Fibroblast of skin of left biceps (primary cell): ENCODE results near the gene BICDL2.
A peak's percentile ranks its signal among the peaks of the same experiment; 100 is the strongest.
"Not testable (repeated sequence)": the region's sequence is repeated elsewhere in the genome, so short reads cannot be mapped to it uniquely, and the experiment has no call there.

Source experiments
- DNase-seq, 2 experiments: peaks; one replicate each; pipeline ENCODE4 v3.0.0-alpha.2; 2013; ENCODE audit warnings: low read depth in 2 of 2

Gene BICDL2

DNA sequence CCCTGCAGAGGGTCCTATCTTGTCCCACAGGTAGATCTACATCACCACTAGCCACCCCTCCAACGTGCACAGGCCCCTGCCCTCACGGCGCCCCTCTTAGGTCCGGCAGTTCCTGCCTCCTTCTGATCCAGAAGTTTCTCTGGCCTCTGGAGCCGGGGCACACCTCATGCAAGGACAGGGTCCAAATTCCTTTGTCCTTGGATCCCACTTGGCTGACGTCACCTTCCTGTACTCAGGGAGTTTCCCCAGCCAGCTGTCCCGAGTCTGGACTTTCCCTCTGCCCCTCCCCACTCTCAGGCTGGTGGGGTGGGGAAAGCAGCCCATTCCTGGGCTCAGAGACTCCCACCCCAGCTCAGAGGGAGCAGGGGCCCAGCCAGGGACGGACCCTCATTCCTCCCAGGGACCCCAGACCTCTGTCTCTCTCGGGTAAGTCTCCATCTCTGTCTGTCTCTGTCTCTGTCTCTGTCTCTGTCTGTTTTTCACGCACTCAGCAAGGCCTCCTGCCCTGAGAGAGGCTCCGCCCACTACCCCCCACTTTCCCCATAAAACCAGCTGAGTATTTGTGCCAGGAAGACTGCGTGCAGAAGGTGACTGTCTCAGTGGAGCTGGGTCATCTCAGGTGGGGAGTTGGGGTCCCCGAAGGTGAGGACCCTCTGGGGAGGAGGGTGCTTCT is 28.5 kb upstream of the BICDL2 start, which contains the start of gene IL32:
IL32 (plus strand) TSS at position 572 of the 673 bp plus-strand sequence. CDS start 172 bp downstream, outside the sequence.
- peak; percentile 8 to 16 for DNase-seq

DNA sequence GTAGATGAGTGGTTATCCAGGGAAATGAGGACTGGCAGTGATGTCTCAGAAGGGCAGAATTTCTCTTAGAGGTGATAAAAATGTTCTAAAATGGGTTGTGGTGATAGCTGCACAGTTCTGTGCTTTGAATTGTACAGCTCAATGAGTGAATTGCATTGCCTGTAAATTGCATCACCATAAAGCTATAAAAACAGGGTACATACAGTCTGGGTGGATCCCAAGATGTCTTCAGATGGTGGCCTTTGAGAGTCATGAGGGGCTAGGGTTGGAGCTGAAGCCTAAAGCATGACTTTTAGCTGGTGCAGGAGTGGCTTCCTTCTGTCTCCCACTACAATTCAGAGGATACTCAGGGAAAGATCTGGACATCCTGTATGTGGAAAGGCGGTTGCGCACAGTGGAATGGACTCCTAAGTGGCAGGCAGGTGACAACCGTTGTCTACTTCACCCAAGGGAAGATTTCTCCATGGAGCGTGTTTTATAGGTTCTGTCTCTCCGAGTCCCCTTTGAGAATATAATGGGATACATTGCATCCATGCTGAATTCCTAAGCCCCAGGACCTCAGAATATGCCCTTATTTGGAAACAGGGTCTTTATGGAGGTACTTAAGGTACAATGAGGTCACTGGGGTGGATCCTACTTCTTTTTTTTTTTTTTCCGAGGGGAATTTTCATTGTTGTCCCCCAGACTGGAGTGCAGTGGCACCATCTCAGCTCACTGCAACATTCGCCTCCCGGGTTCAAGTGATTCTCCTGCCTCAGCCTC is 27.1 kb upstream of the BICDL2 start:
- DNase-seq, result no peak

DNA sequence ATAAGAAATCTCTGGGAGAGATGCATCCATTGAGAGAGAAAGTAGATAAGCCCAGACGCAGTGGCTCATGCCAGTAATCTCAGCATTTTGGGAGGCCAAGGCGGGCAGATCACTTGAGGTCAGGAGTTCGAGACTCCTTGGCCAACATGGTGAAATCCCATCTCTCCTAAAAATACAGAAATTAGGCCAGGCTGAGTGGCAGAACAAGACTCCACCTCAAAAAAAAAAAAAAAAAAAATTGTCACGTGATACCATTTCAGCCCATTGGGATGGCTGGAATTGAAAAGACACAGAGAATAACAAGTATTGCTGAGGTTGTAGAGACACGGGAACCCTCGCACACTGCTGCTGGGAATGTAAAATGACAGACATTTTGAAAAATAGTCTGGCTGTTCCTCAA is 25.8 kb upstream of the BICDL2 start:
- no peak for DNase-seq

DNA sequence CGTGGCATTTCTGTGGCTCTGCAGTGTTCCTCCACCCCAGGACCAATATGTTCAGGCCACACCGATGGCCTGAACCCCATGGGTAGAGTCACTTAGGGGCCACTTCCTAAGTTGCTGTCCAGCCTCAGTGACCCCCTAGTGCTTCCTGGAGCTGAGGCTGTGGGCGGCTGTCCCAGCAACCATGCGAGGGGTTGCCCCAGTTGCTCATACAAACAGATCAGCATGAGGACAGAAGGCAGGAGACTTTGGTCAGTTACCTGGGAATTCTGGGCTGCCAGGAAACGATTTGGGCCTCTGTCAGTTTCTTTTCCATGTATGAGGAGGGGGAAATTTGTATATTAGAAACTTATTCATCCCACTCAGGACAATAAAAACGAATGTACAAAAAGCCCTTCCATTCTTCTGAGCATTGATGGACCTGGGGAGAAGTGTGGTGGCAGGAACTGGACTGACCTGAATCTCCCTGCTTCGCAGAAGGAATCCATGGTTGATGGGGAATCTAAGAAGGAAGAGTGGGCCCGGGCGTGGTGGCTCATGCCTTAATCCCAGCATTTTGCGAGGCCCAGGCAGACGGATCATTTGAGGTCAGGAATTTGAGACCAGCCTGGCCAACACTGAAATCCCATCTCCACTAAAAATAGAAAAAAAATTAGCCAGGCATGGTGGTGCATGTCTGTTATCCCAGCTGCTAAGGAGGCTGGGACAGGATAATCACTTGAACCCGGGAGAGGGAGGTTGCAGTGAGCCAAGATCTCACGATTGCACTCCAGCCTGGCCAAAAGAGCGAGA is 23.8 kb upstream of the BICDL2 start:
- no peak for DNase-seq

DNA sequence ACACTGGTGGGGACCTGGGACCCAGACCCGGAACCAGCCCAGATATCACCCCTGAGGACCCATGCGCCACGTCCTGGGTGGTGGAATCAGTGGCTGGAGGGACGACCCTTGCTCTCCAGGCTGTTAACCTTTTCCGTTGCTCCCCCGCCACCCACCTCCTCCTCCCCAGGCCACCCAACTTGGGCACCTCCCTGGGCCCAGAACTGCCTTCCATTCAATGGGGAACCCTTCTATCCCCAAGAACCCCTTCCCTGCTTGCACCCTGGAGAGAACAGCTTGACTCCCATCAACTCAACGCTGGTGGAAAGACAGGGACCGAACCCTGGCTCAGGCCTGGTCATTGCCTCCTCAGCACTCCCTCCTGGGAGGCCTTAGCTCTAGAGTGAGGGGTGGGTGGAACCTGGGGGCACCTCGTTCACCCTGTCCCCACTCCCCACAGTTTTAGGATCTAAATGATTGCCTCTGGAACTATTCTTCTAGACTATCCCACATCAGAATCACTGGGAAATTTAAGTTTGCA is 23.0 kb upstream of the BICDL2 start:
- DNase-seq, result no peak

DNA sequence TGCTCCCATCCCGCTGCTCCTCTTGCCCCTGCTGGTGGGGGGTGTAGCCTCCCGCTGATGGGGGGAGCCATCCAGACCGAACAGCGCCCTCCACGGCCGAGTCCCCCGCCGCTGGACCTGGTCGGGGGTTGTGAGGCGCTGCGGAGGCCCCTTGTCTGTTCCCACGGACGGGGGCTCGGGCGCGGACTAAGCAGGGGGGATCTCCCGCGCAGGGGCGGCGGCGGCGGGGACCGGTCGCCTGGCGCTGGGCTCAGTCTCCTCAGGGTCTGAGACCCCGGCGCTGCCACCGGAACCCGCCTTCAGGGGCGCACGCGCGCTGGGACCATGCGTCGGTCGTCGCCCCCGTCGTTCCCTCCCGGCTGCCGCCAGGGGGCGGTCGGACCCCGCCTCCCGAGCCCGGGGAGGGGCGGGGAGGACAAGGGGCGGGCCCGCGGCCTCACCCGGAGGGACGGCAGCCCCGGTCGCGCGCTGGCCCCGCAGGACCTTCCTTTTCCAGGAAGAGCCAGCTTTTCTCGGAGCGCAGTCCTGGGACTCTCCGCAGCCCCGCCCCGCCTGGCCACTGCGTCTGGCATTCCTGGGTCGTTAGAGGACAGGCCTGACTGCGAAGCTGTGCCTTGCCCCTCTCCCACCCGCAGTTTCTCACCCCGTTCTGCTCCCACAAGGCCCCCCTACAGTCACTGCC is 22.4 kb upstream of the BICDL2 start:
- peak; percentile 43 to 53 for DNase-seq

DNA sequence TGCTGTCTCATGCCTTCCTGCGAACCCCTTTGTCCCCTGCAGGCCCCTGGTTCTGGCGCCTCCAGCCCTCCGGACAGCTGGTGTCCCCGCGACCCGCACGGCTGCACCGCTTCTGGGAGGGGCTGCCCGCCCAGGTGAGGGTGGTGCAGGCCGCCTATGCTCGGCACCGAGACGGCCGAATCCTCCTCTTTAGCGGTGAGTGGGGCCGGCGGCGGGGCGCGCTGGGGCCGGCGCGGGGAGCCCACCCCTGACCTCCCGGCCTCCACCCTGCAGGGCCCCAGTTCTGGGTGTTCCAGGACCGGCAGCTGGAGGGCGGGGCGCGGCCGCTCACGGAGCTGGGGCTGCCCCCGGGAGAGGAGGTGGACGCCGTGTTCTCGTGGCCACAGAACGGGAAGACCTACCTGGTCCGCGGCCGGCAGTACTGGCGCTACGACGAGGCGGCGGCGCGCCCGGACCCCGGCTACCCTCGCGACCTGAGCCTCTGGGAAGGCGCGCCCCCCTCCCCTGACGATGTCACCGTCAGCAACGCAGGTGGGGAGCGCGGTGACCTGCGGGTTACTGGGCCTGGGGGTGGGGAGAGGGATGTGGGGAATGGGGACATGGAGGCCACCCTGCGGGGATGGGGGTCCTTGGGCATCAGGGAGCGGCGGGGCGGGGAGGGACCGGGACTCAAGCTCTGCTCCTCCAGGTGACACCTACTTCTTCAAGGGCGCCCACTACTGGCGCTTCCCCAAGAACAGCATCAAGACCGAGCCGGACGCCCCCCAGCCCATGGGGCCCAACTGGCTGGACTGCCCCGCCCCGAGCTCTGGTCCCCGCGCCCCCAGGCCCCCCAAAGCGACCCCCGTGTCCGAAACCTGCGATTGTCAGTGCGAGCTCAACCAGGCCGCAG is 21.6 kb upstream of the BICDL2 start:
- no peak for DNase-seq

DNA sequence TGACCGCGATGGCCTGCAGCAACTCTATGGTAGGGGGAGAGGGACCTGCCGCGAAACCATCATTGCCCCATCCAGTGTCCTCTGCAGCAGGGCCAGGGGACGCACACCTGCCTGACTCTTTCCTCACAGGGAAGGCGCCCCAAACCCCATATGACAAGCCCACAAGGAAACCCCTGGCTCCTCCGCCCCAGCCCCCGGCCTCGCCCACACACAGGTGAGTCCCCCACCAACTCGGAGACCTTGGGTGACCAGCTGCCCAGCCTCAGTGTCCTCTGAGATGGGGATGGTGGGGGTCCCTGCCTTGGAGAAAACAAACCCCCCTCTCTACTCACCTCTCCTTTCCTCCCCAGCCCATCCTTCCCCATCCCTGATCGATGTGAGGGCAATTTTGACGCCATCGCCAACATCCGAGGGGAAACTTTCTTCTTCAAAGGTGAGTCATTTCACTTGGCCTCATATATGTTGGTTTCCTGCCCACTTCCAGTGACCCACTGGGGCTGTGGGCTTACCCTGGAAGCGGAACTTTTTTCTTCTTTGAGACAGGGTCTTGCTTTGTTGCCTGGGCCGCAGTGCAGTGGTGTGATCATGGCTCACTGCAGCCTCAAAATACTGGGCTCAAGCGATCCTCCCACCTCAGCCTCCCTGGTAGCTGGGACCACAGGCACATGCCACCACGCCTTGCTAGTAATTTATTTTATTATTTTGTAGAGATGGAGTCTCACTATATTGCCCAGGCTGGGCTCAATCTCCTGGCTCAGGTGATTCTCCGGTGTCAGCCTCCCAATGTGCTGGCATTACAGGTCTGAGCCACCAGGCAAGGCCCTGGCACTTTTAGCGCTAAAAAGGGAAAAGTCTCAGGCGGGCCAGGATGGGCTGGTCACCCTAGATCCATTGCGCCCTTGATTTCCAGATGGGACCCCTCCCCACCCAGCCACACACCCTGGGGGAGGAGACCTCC is 20.7 kb upstream of the BICDL2 start:
- no peak for DNase-seq

DNA sequence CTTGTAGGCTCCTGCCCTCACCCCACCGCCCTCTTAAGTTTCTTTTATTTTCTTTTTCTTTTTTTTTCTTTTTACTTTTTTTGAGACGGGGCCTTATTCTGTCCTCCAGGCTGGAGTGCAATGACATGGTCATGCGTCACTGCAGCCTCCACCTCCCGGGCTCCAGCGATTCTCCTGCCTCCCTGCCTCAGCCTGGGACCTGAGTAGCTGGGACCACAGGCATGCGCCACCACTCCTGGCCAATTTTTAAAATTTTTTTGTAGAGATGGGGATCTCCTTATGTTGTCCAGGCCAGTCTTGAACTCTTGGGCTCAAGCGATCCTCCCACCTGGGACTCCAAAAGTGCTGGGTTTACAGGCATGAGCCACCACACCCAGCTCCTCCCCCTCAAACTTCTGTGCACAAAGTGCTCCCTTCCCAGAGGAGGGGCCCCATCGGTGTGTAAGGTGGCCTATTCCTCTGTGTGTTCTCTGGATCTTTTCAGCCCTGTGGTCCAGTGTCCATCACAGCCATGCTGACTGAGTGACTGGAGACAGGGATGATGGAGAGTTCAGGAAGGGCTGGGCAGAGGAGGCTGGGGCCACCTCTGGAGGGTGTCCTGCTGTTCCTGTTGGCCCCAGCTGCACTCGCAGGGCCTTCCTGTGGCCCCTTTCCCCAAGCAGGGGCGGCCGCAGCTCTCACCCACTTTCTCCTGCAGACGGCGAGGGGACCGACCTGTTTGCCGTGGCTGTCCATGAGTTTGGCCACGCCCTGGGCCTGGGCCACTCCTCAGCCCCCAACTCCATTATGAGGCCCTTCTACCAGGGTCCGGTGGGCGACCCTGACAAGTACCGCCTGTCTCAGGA is 19.8 kb upstream of the BICDL2 start:
- no peak for DNase-seq

DNA sequence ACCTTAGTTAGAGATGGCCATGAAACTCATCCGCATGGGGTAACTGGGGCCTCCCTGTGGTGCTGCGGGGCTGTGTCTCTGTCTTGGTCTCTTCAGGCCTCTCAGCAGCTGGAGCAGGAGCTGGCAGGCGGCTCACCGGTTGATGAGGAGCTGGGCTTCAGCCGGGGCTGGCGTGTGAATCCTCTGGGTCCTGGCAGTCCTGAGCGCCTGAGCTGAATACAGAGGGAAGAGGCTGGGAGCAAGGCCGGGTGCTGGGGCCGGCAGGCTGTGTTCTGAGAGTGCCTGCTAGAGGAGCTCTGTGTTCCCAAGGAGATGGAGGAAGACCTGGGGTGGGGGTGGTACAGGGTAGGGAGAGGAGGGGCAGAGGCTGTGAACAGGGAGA is 19.0 kb upstream of the BICDL2 start:
- not testable (repeated sequence) for DNase-seq

DNA sequence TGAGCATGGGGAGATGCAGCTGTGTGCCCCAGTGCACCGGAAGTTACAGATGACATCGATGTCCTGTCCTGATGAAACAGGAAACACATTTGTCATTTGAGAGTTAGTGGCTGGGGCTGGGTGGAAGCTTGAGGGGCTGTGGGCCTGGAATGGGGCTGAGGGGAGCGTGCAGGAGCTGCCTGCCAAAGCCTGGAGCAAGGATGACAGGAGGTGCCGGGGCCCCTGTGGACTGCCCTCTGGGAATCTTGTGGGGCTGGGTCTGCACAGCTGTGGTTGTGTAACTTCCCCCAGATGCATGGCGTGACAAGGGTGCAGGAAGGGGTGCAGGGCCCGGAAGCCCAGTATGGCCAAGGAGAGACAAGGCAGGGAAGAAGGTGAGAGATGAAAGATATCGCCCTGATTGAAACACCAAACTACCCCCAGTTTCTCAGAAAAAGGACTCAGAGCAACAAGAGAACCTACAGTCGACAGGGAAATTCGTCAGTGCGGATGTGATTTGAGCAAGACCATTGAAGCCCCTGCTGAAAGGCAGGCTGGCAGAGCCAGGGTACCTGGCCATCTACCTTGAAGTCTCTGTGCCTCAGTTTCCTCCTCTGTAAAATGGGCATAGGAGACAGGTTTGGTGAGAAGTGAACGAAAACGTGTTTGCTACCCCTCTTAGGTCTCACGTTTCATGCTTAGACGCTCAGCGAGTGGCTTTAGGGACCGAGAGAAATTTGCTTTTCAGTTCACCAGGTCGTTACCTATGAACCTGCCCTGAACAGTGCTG is 18.4 kb upstream of the BICDL2 start:
- DNase-seq, result no peak

DNA sequence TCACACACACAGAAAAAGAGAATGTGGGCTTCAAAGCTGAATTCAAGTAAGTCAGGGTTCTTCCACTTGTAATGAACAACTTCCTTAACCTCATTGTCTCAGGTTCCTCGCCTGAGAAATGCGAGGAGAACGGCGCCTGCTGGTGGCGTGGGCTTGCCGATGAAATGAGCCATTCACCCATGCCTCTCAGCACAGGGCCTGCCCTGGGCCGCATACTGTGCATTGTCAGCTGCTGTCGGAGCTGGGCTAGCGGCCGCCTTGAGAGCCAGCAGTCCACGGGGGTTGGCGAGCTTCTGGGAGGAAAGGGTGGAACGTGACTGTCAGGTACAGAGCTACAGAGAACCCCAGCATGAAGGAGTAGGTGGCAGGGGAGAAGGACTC is 16.6 kb upstream of the BICDL2 start:
- not testable (repeated sequence) for DNase-seq

DNA sequence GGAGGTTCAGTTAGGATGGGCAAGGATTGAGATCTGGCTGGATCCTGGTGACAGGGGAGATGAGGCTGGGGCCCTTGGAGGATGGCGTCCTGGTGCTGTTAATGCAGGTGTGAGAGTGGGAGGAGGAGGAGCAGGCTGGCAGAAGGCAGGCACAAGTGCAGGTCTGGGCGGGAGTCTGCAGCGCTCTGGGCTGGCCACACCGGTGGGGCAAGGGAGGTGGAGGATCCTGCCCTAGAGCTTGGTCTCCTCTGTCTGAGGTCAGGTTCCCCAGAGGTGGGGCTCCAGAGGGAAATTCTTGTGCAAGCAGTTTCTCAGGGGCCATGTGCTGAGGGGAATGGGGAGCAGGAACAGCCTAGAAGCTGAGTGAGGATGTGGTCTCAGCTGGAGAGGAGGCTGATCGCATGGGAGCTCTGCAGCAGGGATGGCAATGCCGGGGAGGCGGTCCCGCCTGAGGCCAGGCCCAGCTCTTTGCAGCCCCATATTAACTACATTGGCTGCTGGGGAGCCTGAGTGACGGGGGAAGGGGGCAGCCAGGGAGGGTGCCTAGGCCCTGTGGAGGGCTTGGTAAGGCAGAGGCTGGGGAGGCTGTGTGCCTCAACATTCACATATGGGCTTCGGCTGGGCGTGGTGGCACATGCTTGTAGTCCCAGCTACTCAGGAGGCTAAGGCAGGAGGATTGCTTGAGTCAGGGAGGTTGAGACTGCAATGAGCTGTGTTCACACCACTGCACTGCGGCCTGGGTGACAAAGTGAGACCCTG is 16.0 kb upstream of the BICDL2 start:
- not testable (repeated sequence) for DNase-seq

DNA sequence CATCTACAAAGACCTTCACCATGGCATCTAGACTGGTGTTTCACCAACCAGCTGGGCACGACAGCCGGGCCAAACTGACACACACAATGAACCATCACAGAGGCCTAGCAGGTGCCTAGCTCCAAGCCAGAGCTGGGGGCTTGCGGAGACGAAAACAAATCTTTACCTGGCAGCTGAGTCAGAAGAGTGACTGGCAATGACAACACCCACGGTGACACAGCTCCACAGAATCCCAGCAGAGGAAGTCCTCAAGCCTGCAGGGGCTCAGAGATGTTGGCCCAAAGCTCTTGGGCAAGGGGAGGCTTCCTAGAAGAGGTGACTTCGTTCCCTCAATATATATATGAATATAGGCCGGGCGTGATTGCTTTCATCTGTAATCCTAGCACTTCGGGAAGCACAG is 14.8 kb upstream of the BICDL2 start:
- DNase-seq, result no peak

DNA sequence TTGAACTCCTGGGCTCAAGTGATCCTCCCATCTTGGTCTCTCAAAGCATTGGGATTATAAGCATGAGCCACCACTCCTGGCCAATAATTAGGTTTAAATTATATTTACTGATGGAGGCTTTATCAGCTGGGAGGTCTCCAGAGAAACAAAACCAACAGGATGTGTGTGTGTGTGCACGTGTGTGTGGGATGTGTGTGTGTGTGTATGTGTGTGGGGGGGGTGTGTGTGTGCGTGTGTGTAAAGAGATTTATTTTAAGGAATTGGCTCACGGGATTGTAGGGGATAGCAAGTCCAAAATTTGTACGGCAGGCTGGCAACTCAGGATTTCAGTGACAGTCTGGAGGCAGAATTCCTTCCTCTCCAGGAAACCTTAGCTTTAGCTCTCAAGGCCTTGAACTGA is 14.3 kb upstream of the BICDL2 start:
- DNase-seq, result no peak

DNA sequence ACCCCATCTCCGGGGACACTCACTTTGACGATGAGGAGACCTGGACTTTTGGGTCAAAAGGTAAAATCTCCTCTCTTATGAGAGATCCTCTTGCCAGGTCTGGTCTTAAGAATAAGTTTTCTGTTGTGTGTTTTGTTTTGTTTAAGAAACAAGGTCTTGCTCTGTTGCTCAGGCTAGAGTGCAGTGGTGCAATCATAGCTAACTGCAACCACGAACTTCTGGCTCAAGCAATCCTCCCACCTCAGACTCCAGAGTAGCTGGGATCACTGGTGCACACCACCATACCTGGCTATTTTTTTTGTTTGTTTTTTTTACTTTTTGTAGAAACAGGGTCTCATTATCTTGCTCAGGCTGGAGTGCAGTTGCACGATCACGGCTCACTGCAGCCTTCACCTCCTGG is 13.7 kb upstream of the BICDL2 start:
- no peak for DNase-seq

DNA sequence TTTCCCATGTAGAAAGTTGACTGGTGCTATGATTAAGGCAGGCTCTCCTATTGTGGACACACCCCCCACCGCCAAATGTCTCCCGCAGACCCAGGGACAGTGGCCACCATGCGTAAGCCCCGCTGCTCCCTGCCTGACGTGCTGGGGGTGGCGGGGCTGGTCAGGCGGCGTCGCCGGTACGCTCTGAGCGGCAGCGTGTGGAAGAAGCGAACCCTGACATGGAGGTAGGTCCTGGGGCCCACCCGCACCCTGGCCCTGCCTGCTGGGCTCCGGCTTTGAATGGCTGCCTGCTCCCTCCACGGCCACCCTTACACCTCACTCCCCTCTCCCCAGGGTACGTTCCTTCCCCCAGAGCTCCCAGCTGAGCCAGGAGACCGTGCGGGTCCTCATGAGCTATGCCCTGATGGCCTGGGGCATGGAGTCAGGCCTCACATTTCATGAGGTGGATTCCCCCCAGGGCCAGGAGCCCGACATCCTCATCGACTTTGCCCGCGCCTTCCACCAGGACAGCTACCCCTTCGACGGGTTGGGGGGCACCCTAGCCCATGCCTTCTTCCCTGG is 13.3 kb upstream of the BICDL2 start:
- no peak for DNase-seq
